Prostate gland (tissue), 2 donors: ENCODE results near the gene ATP5F1B.
A peak's percentile ranks its signal among the peaks of the same experiment; 100 is the strongest.

Experiments
- CTCF ChIP-seq, 4 experiments: fragments of 200-600 bp in 2 of 4; fragments of 450-650 bp in 2 of 4; sonication (generic) in 2 of 4; IDR thresholded peaks; 1 replicate in 3 of 4; 2 replicates in 1 of 4; pipeline ENCODE4 v1.5.1; 2016 to 2019; ENCODE audit warnings: antibody characterized with exemption in 4 of 4, mild to moderate bottlenecking in 2 of 4, moderate library complexity in 2 of 4
- POLR2A ChIP-seq: fragments of 450-650 bp; IDR thresholded peaks from one replicate; pipeline ENCODE4 v1.6.1; 2016; ENCODE audit warnings: antibody characterized with exemption, mild to moderate bottlenecking
- POLR2AphosphoS5 ChIP-seq: sonication (generic); formaldehyde crosslinking; IDR thresholded peaks from one replicate; pipeline ENCODE4 v1.6.1; 2017; ENCODE audit warnings: antibody characterized with exemption

GRCh38 chr12:56688129-56688845 is 42.5 kb upstream of the ATP5F1B start, which contains the start of gene PTGES3:
- TF ChIP-seq CTCF (IDR thresholded peaks at IDR 0.05) = peak in 1 of 4 experiments; percentile 36
- TF ChIP-seq POLR2A = peak; percentile 93
- peak; percentile 98 for TF ChIP-seq POLR2AphosphoS5
